K562 (cell line): ENCODE measurements around the gene YIPF5. TPM values are rescaled to one million over a fixed set of nuclear protein-coding genes. Genes with fewer than 3 reads are reported as not detected.
A peak's percentile ranks its signal among the peaks of the same experiment; 100 is the strongest.

ENCODE experiments used
- BHLHE40 ChIP-seq: IDR thresholded peaks from 2 replicates; pipeline ENCODE4 v1.6.1; 2011; ENCODE audit warnings: low read length, improper control_type of control experiment
- CTBP1 ChIP-seq: fragments of 450-650 bp; IDR thresholded peaks from 2 replicates; pipeline ENCODE4 v1.6.1; 2016; ENCODE audit warnings: borderline replicate concordance
- ELF1 ChIP-seq: fragments of 200-800 bp; sonication (Bioruptor generic); IDR thresholded peaks from 2 replicates; pipeline ENCODE4 v1.6.1; 2016; ENCODE audit warnings: missing genetic modification characterization, missing compliant biosample characterization
- HSF4 ChIP-seq: fragments of 250-450 bp; sonication (Bioruptor Pico); IDR thresholded peaks from 2 replicates; pipeline ENCODE4 v2.1.2; 2022; ENCODE audit warnings: mild to moderate bottlenecking, moderate library complexity, borderline replicate concordance
- IRF2 ChIP-seq: sonication (generic); formaldehyde crosslinking; IDR thresholded peaks from 2 replicates; pipeline ENCODE4 v1.8.1; 2022; ENCODE audit warnings: mild to moderate bottlenecking, missing genetic modification reagents
- NEUROD1 ChIP-seq: fragments of 150-350 bp; IDR thresholded peaks from 2 replicates; pipeline ENCODE4 v1.6.1; 2014; ENCODE audit warnings: borderline replicate concordance, low read length, low read depth; ENCODE audit not compliant: partially characterized antibody
- RUNX1 ChIP-seq: sonication (generic); IDR thresholded peaks from 2 replicates; pipeline ENCODE4 v1.6.1; 2016; ENCODE audit warnings: antibody characterized with exemption, low read depth
- SMAD2 ChIP-seq: fragments of 150-350 bp; IDR thresholded peaks from 2 replicates; pipeline ENCODE4 v1.6.1; 2014; ENCODE audit warnings: low read depth, mild to moderate bottlenecking, low read length
- TSC22D4 ChIP-seq: fragments of 450-650 bp; IDR thresholded peaks from 2 replicates; pipeline ENCODE4 v1.6.1; 2016; ENCODE audit warnings: missing genetic modification characterization, missing biosample characterization, control low read depth
- ZNF830 ChIP-seq: fragments of 250-450 bp; sonication (Bioruptor Pico); IDR thresholded peaks from 2 replicates; pipeline ENCODE4 v1.5.0; 2021; ENCODE audit warnings: mild to moderate bottlenecking
- ZSCAN29 ChIP-seq: fragments of 450-650 bp; IDR thresholded peaks from 2 replicates; pipeline ENCODE4 v1.6.1; 2017
- polyA plus RNA-seq, 8 experiments: library from polyadenylated mRNA; depleted of rRNA in 4 of 8; stranded (reverse) in 5 of 8; unstranded in 3 of 8; fragments of >200 nt; fragmentation: Nextera tagmentation in 2 of 8; fragmentation: Illumina TruSeq in 1 of 8; extraction: Ambion mirVana in 2 of 8; extraction: Trizol in 1 of 8; gene quantifications; 2 replicates each; pipeline versions ENCODE4 v1.2.1 to v1.2.3, GENCODE V29; 2011 to 2014; ENCODE audit warnings: inconsistent platforms in 1 of 8, missing spikeins in 1 of 8
- total RNA-seq, 7 experiments: library from RNA; depleted of rRNA in 6 of 7; stranded (reverse); fragments of >200 nt in 6 of 7; fragmentation: Illumina TruSeq in 2 of 7; extraction: Trizol in 2 of 7; gene quantifications; 2 replicates each; pipeline versions ENCODE4 v1.2.1 to v1.2.3, GENCODE V29; 2011 to 2021; ENCODE audit warnings: low replicate concordance in 1 of 7
- TF ChIP-seq, protein P1 (sequence below): sonication (generic); formaldehyde crosslinking; IDR thresholded peaks from 2 replicates; pipeline ENCODE4 v1.8.1; 2023; ENCODE audit warnings: mild to moderate bottlenecking, missing genetic modification reagents
- TF ChIP-seq, protein P2 (sequence below): sonication (generic); formaldehyde crosslinking; IDR thresholded peaks from 2 replicates; pipeline ENCODE4 v1.8.1; 2023; ENCODE audit warnings: missing genetic modification reagents, mild to moderate bottlenecking, borderline replicate concordance
- TF ChIP-seq, protein P3 (sequence below): sonication (generic); formaldehyde crosslinking; IDR thresholded peaks from 2 replicates; pipeline ENCODE4 v1.8.0; 2022; ENCODE audit warnings: mild to moderate bottlenecking, missing genetic modification reagents
- TF ChIP-seq, protein P4 (sequence below): fragments of 200-800 bp; sonication (Bioruptor generic); IDR thresholded peaks from 2 replicates; pipeline ENCODE4 v1.6.1; 2016; ENCODE audit warnings: missing genetic modification characterization, missing compliant biosample characterization

Gene YIPF5
- total and polyA plus RNA-seq, 9 of the 15 experiments (the other 6 are each of a cell fraction or from before 2014, with no cell fraction given): 12.1 to 52.9 (median 33.7) TPM

DNA sequence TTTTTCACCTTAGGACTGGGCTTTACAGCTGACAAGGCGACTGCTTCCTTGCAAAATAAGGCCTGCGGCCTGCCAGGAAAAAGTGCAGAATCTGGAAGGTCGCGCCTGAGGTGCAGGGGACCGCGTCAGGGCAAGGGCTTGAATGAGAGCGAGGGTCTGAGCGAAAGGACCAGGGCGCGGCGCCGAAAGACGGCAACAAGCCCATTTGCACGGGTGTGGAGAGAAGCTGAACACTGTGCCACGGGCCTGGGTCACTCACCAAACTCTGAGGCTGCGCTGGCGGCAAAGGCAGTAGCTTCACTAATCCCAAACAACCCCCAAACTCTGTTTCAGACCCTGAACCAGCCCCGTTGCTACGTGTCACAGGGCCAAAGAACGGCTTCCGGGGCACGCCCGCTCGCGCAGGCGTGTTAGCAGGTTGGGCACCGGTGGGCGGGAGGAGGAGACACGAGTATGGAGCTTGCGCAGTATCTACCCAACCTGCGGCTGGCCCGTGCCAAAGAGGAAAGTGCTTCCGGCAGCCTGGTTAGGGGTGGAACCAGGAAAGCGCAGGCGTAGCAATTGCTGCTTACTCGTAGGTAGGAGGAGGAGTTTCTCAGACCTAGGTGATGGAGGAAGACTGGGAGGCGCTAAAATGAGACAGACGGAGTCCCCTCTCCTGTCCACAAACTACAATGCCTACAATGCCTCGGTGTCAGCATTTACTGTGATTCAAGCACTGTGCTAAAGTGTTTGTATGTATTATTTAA, at the start of gene YIPF5, which contains the start of gene KCTD16 (continued):
- TF ChIP-seq, protein P1, sequence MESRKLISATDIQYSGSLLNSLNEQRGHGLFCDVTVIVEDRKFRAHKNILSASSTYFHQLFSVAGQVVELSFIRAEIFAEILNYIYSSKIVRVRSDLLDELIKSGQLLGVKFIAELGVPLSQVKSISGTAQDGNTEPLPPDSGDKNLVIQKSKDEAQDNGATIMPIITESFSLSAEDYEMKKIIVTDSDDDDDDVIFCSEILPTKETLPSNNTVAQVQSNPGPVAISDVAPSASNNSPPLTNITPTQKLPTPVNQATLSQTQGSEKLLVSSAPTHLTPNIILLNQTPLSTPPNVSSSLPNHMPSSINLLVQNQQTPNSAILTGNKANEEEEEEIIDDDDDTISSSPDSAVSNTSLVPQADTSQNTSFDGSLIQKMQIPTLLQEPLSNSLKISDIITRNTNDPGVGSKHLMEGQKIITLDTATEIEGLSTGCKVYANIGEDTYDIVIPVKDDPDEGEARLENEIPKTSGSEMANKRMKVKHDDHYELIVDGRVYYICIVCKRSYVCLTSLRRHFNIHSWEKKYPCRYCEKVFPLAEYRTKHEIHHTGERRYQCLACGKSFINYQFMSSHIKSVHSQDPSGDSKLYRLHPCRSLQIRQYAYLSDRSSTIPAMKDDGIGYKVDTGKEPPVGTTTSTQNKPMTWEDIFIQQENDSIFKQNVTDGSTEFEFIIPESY: no peak
- TF ChIP-seq SMAD2 (no peak), NEUROD1 (no peak), ELF1 (peak; percentile 81), ZSCAN29 (no peak), ZNF830 (CRISPR knock-in tag) (no peak), TSC22D4 (tag) (no peak), IRF2 (CRISPR knock-in tag) (no peak), BHLHE40 (peak; percentile 98), HSF4 (CRISPR knock-in tag) (no peak), RUNX1 (no peak), CTBP1 (peak; percentile 45; the same call in 1 of the 2 replicates)
- TF ChIP-seq, protein P2, sequence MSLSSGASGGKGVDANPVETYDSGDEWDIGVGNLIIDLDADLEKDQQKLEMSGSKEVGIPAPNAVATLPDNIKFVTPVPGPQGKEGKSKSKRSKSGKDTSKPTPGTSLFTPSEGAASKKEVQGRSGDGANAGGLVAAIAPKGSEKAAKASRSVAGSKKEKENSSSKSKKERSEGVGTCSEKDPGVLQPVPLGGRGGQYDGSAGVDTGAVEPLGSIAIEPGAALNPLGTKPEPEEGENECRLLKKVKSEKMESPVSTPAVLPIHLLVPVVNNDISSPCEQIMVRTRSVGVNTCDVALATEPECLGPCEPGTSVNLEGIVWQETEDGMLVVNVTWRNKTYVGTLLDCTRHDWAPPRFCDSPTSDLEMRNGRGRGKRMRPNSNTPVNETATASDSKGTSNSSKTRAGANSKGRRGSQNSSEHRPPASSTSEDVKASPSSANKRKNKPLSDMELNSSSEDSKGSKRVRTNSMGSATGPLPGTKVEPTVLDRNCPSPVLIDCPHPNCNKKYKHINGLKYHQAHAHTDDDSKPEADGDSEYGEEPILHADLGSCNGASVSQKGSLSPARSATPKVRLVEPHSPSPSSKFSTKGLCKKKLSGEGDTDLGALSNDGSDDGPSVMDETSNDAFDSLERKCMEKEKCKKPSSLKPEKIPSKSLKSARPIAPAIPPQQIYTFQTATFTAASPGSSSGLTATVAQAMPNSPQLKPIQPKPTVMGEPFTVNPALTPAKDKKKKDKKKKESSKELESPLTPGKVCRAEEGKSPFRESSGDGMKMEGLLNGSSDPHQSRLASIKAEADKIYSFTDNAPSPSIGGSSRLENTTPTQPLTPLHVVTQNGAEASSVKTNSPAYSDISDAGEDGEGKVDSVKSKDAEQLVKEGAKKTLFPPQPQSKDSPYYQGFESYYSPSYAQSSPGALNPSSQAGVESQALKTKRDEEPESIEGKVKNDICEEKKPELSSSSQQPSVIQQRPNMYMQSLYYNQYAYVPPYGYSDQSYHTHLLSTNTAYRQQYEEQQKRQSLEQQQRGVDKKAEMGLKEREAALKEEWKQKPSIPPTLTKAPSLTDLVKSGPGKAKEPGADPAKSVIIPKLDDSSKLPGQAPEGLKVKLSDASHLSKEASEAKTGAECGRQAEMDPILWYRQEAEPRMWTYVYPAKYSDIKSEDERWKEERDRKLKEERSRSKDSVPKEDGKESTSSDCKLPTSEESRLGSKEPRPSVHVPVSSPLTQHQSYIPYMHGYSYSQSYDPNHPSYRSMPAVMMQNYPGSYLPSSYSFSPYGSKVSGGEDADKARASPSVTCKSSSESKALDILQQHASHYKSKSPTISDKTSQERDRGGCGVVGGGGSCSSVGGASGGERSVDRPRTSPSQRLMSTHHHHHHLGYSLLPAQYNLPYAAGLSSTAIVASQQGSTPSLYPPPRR (CRISPR knock-in tag): no peak
- TF ChIP-seq, protein P3, sequence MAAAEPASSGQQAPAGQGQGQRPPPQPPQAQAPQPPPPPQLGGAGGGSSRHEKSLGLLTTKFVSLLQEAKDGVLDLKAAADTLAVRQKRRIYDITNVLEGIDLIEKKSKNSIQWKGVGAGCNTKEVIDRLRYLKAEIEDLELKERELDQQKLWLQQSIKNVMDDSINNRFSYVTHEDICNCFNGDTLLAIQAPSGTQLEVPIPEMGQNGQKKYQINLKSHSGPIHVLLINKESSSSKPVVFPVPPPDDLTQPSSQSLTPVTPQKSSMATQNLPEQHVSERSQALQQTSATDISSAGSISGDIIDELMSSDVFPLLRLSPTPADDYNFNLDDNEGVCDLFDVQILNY (CRISPR knock-in tag): no peak
- TF ChIP-seq, protein P4, sequence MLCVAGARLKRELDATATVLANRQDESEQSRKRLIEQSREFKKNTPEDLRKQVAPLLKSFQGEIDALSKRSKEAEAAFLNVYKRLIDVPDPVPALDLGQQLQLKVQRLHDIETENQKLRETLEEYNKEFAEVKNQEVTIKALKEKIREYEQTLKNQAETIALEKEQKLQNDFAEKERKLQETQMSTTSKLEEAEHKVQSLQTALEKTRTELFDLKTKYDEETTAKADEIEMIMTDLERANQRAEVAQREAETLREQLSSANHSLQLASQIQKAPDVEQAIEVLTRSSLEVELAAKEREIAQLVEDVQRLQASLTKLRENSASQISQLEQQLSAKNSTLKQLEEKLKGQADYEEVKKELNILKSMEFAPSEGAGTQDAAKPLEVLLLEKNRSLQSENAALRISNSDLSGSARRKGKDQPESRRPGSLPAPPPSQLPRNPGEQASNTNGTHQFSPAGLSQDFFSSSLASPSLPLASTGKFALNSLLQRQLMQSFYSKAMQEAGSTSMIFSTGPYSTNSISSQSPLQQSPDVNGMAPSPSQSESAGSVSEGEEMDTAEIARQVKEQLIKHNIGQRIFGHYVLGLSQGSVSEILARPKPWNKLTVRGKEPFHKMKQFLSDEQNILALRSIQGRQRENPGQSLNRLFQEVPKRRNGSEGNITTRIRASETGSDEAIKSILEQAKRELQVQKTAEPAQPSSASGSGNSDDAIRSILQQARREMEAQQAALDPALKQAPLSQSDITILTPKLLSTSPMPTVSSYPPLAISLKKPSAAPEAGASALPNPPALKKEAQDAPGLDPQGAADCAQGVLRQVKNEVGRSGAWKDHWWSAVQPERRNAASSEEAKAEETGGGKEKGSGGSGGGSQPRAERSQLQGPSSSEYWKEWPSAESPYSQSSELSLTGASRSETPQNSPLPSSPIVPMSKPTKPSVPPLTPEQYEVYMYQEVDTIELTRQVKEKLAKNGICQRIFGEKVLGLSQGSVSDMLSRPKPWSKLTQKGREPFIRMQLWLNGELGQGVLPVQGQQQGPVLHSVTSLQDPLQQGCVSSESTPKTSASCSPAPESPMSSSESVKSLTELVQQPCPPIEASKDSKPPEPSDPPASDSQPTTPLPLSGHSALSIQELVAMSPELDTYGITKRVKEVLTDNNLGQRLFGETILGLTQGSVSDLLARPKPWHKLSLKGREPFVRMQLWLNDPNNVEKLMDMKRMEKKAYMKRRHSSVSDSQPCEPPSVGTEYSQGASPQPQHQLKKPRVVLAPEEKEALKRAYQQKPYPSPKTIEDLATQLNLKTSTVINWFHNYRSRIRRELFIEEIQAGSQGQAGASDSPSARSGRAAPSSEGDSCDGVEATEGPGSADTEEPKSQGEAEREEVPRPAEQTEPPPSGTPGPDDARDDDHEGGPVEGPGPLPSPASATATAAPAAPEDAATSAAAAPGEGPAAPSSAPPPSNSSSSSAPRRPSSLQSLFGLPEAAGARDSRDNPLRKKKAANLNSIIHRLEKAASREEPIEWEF (CRISPR knock-in tag): no peak
